GM04504 (cell line): Measurements from ENCODE around the gene ADAMTS12.

ENCODE experiments used
- DNase-seq: peaks from one replicate; pipeline ENCODE4 v3.0.0-alpha.2; 2012; ENCODE audit warnings: low read depth

ADAMTS12 gene

DNA sequence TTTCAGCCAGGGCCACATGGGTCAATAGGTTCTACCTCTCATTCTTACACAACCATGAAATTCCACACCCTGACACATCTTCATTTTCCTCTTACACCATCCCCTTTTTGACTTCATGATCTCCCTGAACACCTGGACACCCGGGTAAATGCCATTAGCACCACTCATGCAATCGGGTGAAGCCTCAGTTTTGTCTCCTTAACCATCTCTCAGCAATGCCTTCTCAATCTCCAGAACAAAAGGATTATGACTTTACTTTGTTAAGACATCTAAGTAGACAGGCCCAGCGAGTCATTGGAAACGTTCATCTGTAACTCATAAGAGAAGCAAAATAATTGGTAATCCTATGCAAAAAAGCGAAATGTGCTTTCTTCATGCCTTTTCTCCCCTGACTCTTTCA lies 49.9 kb downstream of the ADAMTS12 start:
- DNase-seq, result no peak

GRCh38 chr5:33840927-33841547 lies 50.8 kb downstream of the ADAMTS12 start:
- no peak for DNase-seq

DNA sequence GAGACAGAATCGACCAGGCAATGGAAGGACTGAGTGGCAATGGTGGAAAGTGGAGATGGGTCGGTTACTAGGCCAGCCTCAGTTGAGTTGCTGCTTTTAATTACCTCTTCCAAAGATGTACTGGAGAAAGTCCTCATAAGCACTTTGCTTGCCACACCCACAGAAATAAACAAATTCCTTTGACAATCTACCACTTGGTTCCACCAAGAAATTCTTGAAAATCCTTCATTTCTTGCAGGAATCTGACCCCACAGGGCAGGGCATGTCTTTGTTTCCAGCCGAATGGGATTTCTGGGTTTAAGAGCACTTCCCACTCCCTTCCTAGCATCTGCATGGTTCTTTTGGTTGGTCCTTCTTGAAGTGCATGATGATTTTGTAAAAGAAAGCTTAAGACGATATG lies 54.5 kb downstream of the ADAMTS12 start:
- no peak for DNase-seq

DNA sequence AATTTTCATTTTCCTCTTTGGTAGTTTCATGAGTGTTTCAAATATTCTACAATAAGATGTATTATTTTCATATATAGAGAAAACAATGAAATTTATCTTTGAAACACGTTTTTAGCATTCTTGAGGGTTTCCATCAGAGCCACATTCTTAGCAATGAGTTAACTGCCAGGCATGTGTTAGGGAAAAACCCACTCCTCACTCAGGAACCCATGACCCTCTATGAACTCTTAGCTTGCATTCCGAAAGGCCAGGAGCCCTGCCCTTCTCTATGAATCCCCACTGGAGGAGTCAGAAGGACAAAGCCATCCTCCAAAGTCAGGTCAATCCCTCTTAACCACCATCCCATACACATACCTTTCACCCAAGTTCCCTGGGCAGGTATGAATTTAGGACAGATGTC lies 57.5 kb downstream of the ADAMTS12 start:
- no peak for DNase-seq

DNA sequence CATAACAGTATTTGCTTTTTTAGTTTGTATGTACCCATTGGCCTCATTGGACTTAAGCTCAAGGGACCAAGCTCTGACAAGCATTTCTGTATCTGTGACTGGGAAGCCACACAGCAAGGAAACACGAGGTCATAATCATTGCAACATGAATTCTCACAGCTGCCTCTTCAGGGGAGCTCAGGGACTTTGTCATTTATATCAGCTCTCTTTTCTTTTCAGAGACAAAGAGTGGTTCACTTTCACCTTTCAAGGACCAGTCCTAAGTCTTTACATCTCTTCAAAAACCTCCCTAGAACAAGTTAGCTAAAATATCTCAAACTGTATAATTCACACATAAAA lies 58.6 kb downstream of the ADAMTS12 start:
- no peak for DNase-seq

DNA sequence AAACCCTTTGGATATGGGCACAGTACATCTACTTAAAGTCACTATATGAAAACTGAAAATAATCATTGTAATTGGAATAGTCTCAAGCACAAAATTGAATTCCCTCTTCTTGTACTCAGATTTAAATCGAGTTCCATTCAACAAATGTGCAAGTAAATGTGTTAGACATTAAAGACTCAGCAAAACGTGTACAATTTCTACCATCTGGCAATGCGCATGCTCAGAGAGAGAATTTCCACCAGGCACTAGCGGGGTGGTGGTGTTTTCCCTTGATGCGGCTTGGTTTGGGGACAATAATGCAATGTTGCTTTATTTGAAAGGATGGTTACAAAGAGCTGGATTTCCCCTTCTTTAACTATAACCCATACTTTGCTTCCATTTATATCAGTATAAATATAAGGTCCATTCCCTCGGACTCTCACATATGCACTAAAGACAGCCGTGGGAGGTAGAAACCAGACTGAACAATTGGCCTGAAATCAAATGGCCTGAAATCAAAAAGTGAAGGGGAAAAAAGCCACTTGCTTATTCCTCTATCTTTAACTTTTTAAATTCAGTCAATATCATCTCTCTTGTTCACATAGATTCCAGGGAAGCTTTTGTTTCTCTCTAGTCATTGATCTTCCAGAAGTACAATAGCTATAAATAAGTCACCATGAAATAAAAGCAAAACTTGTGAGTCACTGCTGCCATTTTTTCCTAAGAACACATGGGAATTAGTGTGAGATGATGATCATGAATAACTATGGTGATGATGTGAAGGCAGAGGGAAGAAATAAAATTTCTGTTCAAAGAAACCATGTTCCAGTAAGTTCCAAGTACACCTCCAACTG lies 59.2 kb downstream of the ADAMTS12 start:
- DNase-seq, result no peak

GRCh38 chr5:33831041-33831440 lies 60.7 kb downstream of the ADAMTS12 start:
- no peak for DNase-seq

- DNase-seq, result no peak
These were observed 62.4 kb downstream of the ADAMTS12 start for GRCh38 chr5:33829430-33829829.

DNA sequence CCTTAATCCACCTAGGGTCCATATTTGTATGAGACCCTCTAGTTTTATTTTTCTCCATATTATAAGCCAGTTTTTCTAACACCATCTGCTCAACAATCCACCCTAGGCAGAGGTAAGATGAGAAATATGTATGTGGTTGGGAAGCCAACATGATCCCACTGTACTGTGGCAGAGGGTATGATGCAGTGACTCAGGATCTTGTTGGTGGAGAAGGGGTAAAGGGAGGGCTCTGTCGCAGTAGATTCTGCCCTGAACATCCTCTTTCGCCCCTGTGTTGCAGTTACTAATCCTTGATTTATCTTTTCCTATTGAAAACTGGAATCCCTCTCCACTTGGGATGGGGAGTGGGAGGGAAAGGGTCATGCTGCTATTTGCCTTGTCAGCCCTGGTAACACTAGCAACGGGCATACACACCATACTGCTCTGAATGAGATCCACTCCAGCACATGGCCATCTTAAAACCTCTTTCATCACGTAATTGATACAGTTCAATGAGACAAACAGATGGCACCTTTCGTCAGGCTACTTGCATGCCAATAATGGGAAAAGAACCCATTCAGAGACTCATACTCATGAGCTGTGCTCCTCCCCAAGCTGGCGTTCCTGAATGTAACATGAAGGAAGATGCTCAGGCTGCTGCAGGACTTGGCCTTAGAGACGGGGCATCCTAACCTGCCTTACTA lies 63.0 kb downstream of the ADAMTS12 start:
- no peak for DNase-seq

DNA sequence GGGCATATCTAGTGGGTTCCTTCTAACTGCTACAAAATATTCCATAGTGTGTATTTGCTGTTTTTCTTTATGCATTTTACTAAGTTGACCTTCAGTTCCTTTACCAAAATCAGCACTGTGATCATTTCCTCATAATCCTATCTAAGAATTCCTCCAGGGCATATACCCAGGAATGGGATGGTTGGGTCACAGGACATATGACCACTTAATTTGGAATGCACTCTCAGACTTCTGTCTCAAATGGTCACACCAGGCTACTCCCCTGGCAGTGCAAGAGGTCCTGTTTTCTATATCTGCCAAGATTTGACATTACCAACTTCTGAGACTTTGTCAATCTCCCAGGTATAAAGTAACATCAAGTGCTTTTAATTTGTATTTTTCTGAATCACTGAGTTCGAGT lies 63.9 kb downstream of the ADAMTS12 start:
- DNase-seq, result no peak

GRCh38 chr5:33827018-33827707 lies 64.6 kb downstream of the ADAMTS12 start:
- DNase-seq, result no peak

- peak; percentile 86 for DNase-seq
These were observed 67.1 kb downstream of the ADAMTS12 start for GRCh38 chr5:33824516-33825195.

- no peak for DNase-seq
These were observed 74.5 kb downstream of the ADAMTS12 start for GRCh38 chr5:33817301-33817700.

DNA sequence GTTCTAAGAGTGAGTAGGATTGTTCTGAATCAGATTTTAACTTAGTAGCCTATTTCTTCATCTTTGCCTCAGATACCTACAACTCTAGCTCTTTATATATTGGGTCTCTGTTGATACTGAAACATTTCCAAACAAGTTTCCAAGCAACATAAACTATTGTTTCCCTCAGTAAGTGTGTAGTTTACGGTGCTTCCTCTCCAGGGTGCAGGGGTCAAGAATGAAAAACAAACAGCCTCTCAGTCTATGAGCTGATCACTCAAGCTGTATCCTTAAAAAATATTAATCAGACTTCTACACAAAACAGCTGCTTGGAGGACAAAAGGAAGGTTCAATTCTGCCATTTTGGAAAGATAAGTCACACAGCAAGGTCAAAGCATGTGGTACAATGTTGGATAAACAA lies 75.0 kb downstream of the ADAMTS12 start:
- DNase-seq, result no peak

DNA sequence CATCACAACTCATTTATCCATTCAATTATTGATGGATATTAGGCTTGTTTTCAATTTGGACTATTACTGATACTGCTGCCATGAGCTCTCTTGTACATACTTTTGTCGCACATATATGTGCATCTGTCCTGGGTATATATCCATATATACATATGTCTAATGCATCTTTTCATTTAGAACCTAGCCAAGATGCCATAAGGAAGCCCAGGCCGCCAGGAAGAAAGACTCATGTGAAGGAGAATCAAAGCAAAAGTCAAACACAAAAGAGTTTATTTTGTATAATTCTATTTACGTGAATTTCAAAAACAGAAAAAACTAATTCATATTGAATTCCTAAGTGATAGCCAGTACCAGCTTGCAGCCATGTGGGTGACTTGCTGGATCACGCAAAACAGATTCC lies 79.0 kb downstream of the ADAMTS12 start:
- no peak for DNase-seq

DNA sequence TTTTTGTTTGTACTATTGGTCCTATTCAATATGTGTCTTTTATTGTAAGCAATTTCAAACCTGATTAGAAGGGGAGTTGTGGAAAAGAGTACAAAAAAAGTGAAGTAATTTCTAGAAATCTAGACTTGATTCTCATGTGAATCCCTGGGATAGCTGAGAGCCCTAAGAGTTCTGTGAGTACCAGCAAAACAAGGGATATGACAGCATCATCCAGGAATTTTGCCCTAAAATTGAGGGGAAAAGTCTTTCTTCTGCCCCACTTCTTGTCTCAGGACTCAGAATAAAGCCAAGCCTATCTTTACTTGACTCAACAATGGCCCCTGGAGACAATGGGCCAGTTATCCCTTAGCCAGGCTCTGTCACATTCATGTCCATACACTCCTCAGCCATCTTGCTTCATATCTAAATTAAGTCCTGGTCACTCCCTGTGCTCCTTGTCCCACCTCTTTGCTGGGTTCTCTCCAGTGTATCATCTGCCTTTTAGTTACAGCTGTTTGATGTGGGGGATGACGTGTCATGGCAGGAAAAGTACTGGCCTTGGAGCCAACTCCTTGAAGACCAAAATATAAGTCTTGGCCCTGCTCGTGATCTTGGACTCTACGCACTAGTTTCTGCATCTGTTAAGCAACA lies 81.2 kb downstream of the ADAMTS12 start:
- DNase-seq, result no peak

GRCh38 chr5:33809936-33810335 lies 81.9 kb downstream of the ADAMTS12 start:
- no peak for DNase-seq

- no peak for DNase-seq
These were observed 83.1 kb downstream of the ADAMTS12 start for GRCh38 chr5:33808699-33809098.

DNA sequence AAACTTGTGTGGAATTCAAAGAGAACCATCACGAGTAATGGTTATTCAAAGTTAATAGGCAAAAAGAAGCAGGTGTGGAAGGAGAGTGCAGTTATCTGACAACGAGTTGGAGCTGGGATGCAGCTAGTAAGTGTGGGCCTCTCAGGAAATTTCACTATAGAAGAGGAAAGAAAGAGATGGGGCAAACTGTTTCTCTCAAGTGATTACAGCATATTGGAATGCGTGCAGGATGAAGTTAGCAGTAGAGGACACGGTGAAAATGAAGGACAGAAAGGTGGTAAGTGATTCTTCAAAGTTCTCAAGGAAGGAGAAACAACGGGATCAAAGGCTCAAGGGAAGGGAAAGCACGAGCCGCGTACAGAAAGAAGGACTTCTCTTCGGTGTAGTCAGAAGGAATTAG lies 84.0 kb downstream of the ADAMTS12 start:
- no peak for DNase-seq

- DNase-seq, result peak; percentile 43
These were observed 84.9 kb downstream of the ADAMTS12 start for GRCh38 chr5:33806738-33807442.

GRCh38 chr5:33801292-33801691 lies 90.5 kb downstream of the ADAMTS12 start:
- no peak for DNase-seq
